GM12865 (cell line): ENCODE data around the gene TRIM51G.
"Not testable (repeated sequence)": the region's sequence is repeated elsewhere in the genome, so short reads cannot be mapped to it uniquely, and the experiment has no call there.

Experiments
- DNase-seq: peaks from one replicate; pipeline ENCODE4 v3.0.0; 2010; ENCODE audit warnings: low read depth
- H3K4me3 ChIP-seq: 2 replicates; pipeline ENCODE4 v1.5.1; 2011; ENCODE audit warnings: mild to moderate bottlenecking, low read depth, low read length, control low read depth

Gene TRIM51G, protein sequence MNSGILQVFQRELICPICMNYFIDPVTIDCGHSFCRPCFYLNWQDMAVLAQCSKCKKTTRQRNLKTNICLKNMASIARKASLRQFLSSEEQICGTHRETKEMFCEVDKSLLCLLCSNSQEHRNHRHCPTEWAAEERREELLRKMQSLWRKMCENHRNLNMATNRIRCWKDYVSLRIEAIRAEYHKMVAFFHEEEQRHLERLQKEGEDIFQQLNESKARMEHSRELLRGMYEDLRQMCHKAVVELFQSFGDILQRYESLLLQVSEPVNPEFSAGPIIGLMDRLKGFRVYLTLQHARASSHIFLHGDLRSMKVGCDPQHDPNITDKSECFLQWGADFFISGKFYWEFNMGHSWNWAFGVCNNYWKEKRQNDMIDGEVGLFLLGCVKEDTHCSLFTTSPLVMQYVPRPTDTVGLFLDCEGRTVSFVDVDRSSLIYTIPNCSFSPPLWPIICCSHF

DNA sequence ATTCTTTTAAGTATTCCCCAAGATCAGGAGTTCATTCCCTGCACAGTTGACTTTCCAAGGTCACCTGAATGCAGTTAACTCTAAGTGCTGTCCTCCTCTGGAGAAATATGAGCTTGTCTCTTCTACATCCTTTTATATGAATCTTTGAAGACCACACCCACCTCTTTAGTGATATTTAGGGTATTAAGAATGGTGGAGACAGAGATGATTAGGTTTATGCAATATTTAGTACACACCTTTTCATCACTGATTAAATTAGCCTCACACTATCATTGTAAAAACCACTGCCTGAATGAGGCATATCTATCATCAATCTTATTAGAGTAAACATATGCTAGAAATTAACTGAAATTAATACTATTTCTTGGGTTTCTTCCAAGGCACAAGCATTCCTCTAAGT, at the start of gene TRIM51G:
Gene TRIM51G, minus strand, starts transcription at position 101 of the 400 bp plus-strand sequence. CDS start 2,190 bp downstream, outside the sequence.
- DNase-seq, H3K4me3 ChIP-seq: not testable (repeated sequence)

DNA sequence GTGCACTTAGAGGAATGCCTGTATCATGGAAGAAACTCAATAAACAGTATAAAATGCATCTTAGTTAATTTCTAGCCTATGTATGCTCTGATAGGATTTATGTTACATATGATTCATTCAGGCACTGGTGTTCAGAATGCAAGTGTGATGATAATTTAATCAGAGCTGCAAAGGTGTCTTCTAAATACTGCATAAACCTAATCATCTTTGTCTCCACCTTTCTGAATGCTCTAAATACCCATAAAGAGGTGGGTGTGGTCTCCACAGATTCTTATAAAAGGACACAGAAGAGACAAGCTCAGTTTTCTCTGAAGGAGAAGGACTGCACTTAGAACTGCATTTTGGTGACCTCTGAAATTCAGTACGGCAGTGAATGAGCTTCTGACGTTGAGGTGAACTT, 44.8 kb upstream of the TRIM51G start, which contains the start of gene TRIM49B:
Gene TRIM49B, plus strand, starts transcription at position 301 of the 400 bp plus-strand sequence. CDS start 2,777 bp downstream, outside the sequence.
- H3K4me3 ChIP-seq = not testable (repeated sequence)

DNA sequence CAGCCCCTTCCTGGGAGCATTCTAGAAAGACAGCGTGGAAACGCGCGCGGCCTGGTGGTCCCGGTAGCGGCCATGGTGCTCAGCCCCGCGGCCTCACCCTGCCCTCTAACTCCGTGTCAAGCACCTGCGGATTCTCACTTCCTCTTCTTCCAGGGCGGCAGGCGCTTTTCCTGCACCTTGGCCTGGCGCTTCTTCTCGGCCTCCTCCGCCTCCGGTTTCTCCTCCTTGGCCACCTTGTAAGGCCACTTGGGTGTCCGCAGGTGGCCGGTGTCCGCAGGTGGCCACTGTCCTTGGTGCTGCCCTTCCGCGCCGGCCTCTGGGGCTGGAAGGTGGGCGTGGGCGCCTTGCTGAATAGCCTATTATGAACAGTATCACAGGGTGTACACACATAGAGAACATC, 15.1 kb downstream of the TRIM51G start:
- DNase-seq, H3K4me3 ChIP-seq: not testable (repeated sequence)

More for the DNA sequence above, 44.8 kb upstream of the TRIM51G start, which contains the start of gene TRIM49B:
- not testable (repeated sequence) for DNase-seq

DNA sequence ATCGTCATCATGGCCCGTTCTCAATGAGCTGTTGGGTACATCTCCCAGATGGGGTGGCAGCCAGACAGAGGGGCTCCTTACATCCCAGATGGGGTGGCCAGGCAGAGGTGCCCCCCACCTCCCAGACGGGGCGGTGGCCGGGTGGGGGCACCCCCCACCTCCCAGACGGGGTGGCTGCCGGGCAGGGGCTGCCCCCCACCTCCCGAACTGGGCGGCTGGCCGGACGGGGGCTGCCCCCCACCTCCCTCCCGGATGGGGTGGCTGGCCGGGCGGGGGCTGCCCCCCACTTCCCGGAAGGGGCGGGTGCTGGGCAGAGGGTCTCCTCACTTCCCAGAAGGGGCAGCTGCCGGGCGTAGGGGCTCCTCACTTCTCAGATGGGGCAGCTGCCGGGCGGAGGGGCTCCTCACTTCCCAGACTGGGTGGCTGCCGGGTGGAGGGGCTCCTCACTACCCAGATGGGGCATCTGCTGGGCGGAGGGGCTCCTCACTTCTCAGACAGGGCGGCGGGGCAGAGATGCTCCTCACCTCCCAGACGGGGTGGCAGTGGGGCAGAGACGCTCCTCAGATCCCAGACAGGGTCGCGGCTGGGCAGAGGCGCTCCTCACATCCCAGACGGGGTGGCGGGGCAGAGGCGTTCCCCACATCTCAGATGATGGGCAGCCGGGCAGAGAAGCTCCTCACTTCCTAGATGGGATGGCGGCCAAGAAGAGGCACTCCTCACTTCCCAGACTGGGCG, 28.2 kb downstream of the TRIM51G start:
- DNase-seq, H3K4me3 ChIP-seq: not testable (repeated sequence)

DNA sequence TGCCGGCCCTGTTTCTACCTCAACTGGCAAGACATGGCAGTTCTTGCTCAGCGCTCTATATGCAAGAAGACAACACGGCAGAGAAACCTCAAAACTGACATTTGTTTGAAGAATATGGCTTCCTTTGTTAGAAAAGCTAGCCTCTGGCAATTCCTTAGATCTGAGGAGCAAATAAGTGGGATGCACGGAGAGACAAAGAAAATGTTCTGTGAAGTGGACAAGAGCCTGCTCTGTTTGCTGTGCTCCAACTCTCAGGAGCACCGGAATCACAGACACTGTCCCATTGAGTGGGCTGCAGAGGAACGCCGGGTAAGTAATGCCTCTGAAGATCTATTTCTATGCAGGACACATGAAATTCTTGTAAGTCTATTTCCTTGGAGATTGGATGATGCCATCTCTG, 37.9 kb downstream of the TRIM51G start:
- not testable (repeated sequence) for H3K4me3 ChIP-seq, DNase-seq
